GM12892 (cell line): ENCODE results near the gene INTS2.
"Not testable (repeated sequence)": the region's sequence is repeated elsewhere in the genome, so short reads cannot be mapped to it uniquely, and the experiment has no call there.

Experiments used
- POLR2A ChIP-seq: IDR thresholded peaks from 2 replicates; pipeline ENCODE4 v1.6.1; 2011; ENCODE audit warnings: low read depth, low read length, control low read depth
- POLR2AphosphoS5 ChIP-seq: IDR thresholded peaks from 2 replicates; pipeline ENCODE4 v1.6.1; 2011; ENCODE audit warnings: low read depth, low read length, control low read depth

DNA sequence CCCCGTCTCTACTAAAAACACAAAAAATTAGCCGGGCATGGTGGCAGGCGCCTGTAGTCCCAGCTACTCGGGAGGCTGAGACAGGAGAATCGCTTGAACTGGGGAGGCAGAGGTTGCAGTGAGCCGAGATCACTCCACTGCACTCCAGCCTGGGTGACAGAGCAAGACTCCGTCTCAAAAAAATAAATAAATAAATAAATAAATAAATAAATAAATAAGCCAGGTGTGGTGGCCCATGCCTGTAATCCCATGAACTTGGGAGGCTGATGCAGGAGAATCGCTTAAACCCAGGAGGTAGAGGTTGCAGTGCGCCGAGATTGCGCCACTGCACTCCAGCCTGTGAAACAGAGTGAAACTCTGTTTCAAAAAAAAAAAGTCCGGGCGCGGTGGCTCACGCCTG, 12.6 kb downstream of the INTS2 start:
- not testable (repeated sequence) for TF ChIP-seq POLR2AphosphoS5, POLR2A
